ENCODE data around the gene SLC16A8. TPM values are rescaled to one million over a fixed set of nuclear protein-coding genes. Genes with fewer than 3 reads are reported as not detected.

The SLC16A8 gene
- total and polyA plus RNA-seq, 9 of the 15 experiments (the other 6 are each of a cell fraction or from before 2014, with no cell fraction given): not detected

GRCh38 chr22:38080474-38080849 lies 3.5 kb downstream of the SLC16A8 start:
- H3K79me2 ChIP-seq (ENCODE audit: control insufficient read depth, insufficient read depth, low read length): no peaks in the 10 kb centered on the region
- H3K9me3 ChIP-seq (replicated peaks; ENCODE audit: control insufficient read depth, insufficient read depth, low read depth, low read length): no peaks in the 10 kb centered on the region
- in situ Hi-C loops (cut with MboI) (no loop called here), intact Hi-C loops (cut with micrococcal nuclease) (no loop called here)
- ChIA-PET CTCF (ENCODE audit: low intra/inter-chr PET ratio) (no interaction called here), POLR2A (no interaction called here)
- no peak overlapping the region for H3K27ac ChIP-seq (ENCODE audit: extremely low read depth, low read depth, low read length)
- H3K4me2 ChIP-seq (ENCODE audit: insufficient read depth, low read length): no peak overlapping the region
- FAIRE-seq: no peak
- no peaks in the 10 kb centered on the region for H4K20me1 ChIP-seq (replicated peaks; ENCODE audit: control insufficient read depth, insufficient read depth, low read length)
- no peak for TF ChIP-seq ZBTB43 (CRISPR knock-in tag; IDR thresholded peaks at IDR 0.05)
- no peak for TF ChIP-seq SRSF3 (IDR thresholded peaks at IDR 0.05; ENCODE audit: insufficient read depth, low read length)
- no peak for TF ChIP-seq DMBX1 (CRISPR knock-in tag; IDR thresholded peaks at IDR 0.05; ENCODE audit: borderline replicate concordance)
- no peak for TF ChIP-seq SUPT5H (IDR thresholded peaks at IDR 0.05)
- no peak for TF ChIP-seq HNRNPL (IDR thresholded peaks at IDR 0.05; ENCODE audit: low read depth, low read length)
- no peak for TF ChIP-seq STAG1 (CRISPR knock-in tag; IDR thresholded peaks at IDR 0.05; ENCODE audit: borderline replicate concordance)
- TF ChIP-seq ZNF77 (CRISPR knock-in tag; IDR thresholded peaks at IDR 0.05): no peak
- peak; percentile 44; the same call in 1 of the 2 replicates for TF ChIP-seq NFIC (IDR thresholded peaks at IDR 0.05)
- H3K27me3 ChIP-seq (ENCODE audit: control insufficient read depth in 2 of 2, insufficient read depth in 2 of 2, low read length in 2 of 2): peaks cover 2 to 41% of the 10 kb centered on the region in 2 experiments; a peak in 2 of 5 replicates
- H3K9me1 ChIP-seq (ENCODE audit: control insufficient read depth, insufficient read depth, low read length): no peaks in the 10 kb centered on the region
- no TSS peak for BruUV-seq (replicated peaks)
- H3K4me3 ChIP-seq: no peak overlapping the region
- no peaks in the 10 kb centered on the region for H3K36me3 ChIP-seq (ENCODE audit: control insufficient read depth, insufficient read depth, low read length)
- H2AFZ ChIP-seq (ENCODE audit: low read depth, low read length): no peak overlapping the region
- no peak overlapping the region for H3K9ac ChIP-seq (ENCODE audit: insufficient read depth in 1 of 2, low read depth in 2 of 2, low read length in 2 of 2)
- DNase-seq (ENCODE audit: extremely low read depth in 1 of 4, low spot score in 3 of 4): no peak
- H3K4me1 ChIP-seq (replicated peaks in 1 of 2; ENCODE audit: control insufficient read depth in 2 of 2, insufficient read depth in 2 of 2, low read length in 2 of 2): peaks cover 0 to 41% of the 10 kb centered on the region in 2 experiments; a peak in 2 of 5 replicates
- no peak for ATAC-seq
- 54% methylated on average over 9 of the region's 11 CpGs for WGBS (ENCODE audit: insufficient coverage, low coverage, missing lambda C conversion rate)
